Measurements from ENCODE around the gene DNAJB6. TPM values are rescaled to one million over a fixed set of nuclear protein-coding genes. Genes with fewer than 3 reads are reported as not detected.

DNAJB6 gene
- total and polyA plus RNA-seq, 2 of the 4 experiments (the other 2 are of a cell fraction), result 93.4 to 165 TPM

- BruUV-seq (replicated peaks), result no TSS peak
- Histone ChIP-seq H2BK15ac (ENCODE audit: low read depth, low read length) (no peak overlapping the region; the same call in 2 of the 3 replicates), H2AK9ac (replicated peaks; ENCODE audit: low read depth, low read length, poor library complexity) (peak overlapping the region; percentile 65), H2BK5ac (ENCODE audit: low read depth, low read length, poor library complexity, severe bottlenecking) (peak overlapping the region; percentile 71), H3K4me2 (ENCODE audit: low read depth, low read length) (peak overlapping the region; percentile 60), H2BK120ac (ENCODE audit: low read depth, low read length) (peak overlapping the region; percentile 32; the same call in 1 of the 2 replicates), H3K4me3 (ENCODE audit: insufficient read depth, low read depth, low read length) (peak overlapping the region; percentile 74), H4K20me1 (ENCODE audit: insufficient read depth, low read length) (peaks cover 38% of the 10 kb centered on the region), H3K9me3 (ENCODE audit: control insufficient read depth, insufficient read depth, low read length) (no peaks in the 10 kb centered on the region), H3K36me3 (ENCODE audit: control insufficient read depth, insufficient read depth, low read length) (peaks cover 1% of the 10 kb centered on the region; the same call in 1 of the 2 replicates), H2BK20ac (ENCODE audit: low read depth, low read length) (no peak overlapping the region), H3K56ac (ENCODE audit: extremely low read depth, insufficient read depth, low read length) (peak overlapping the region; percentile 74; the same call in 1 of the 2 replicates), H3K79me1 (ENCODE audit: low read depth in 1 of 2, low read length in 2 of 2) (peaks cover 6 to 31% of the 10 kb centered on the region in 2 experiments; a peak in 3 of 4 replicates), H4K8ac (ENCODE audit: low read depth in 2 of 2, low read length in 2 of 2) (peak overlapping the region; percentile 75 to 88; a peak in 3 of 4 replicates), H2AK5ac (ENCODE audit: low read depth, low read length) (peak overlapping the region; percentile 67; the same call in 1 of the 2 replicates), H4K5ac (ENCODE audit: low read depth, low read length) (peak overlapping the region; percentile 24), H3K14ac (replicated peaks; ENCODE audit: low read depth, low read length) (peak overlapping the region; percentile 94), H3K4me1 (ENCODE audit: control insufficient read depth, insufficient read depth, low read length) (peaks cover 10% of the 10 kb centered on the region), H2AFZ (replicated peaks; ENCODE audit: low read length, poor library complexity) (peak overlapping the region; percentile 95), H3K4ac (ENCODE audit: low read depth, low read length) (peak overlapping the region; percentile 89), H3K27ac (ENCODE audit: insufficient read depth, low read length) (peak overlapping the region; percentile 96), H3K9me1 (ENCODE audit: insufficient read depth, low read length) (no peaks in the 10 kb centered on the region), H3K18ac (ENCODE audit: low read depth, low read length) (no peak overlapping the region), H3K9ac (ENCODE audit: low read depth, low read length) (peak overlapping the region; percentile 90), H3K27me3 (ENCODE audit: control insufficient read depth, insufficient read depth, low read length) (no peaks in the 10 kb centered on the region), H3K23ac (ENCODE audit: low read depth, low read length) (peak overlapping the region; percentile 86), H4K91ac (ENCODE audit: insufficient read depth, low read depth, low read length) (peak overlapping the region; percentile 71)
- WGBS, 2 experiments (ENCODE audit: extremely low coverage in 2 of 2, insufficient read length in 1 of 2), result 43% methylated on average over 8 of the region's 11 CpGs; no CpG with 5 or more reads in 1 of the 2 experiments
- TF ChIP-seq BHLHE40 (IDR thresholded peaks at IDR 0.05; ENCODE audit: low read depth, low read length) (no peak), RFX5 (IDR thresholded peaks at IDR 0.05; ENCODE audit: low read depth, low read length) (no peak), RCOR1 (IDR thresholded peaks at IDR 0.05; ENCODE audit: insufficient replicate concordance, low read length) (no peak)
- no peak for DNase-seq
- ChIA-PET POLR2A (ENCODE audit: unreplicated experiment) (no interaction called here), CTCF (interaction anchor here (0.7 kb wide), 1 partner anchor 111 kb away, joined by 3 read pairs; no protein-coding TSS in a partner anchor)
- in situ Hi-C loops (cut with MboI; ENCODE audit: low sequenced_read_pairs), result no loop called here
- no peak for ATAC-seq (ENCODE audit: low read depth)
- intact Hi-C loops (cut with micrococcal nuclease), result loop anchor here (10.0 kb wide), 1 partner anchor 381 kb away; no protein-coding TSS in a partner anchor
- dilution Hi-C loops (cut with HindIII; ENCODE audit: low sequenced_read_pairs, unreplicated experiment), result no loop called here
Observed at GRCh38 chr7:157335991-157336382, 817 bp upstream of the DNAJB6 start.

Data from IMR-90 (cell line).